ENCODE measurements around the gene NKX3-2.

DNA sequence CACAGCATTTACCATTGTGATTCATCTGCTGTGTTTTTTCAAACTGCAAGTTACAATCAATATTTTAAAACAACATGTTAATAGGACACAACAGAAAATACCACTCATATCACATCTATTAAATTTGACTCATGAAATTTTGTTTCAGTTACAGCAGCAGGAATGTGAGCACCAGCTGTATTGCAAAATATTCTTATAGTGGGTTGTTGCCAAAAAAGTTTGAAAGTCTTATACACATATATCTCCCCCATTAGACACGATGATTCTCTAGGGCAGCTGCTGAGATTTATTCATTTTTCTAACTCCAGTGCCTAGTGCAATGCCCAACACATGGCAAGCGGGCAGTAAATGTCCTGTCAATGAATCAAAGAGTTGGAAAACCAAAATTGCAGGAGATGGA lies 26.6 kb upstream of the NKX3-2 start:
- TF ChIP-seq, protein P1, sequence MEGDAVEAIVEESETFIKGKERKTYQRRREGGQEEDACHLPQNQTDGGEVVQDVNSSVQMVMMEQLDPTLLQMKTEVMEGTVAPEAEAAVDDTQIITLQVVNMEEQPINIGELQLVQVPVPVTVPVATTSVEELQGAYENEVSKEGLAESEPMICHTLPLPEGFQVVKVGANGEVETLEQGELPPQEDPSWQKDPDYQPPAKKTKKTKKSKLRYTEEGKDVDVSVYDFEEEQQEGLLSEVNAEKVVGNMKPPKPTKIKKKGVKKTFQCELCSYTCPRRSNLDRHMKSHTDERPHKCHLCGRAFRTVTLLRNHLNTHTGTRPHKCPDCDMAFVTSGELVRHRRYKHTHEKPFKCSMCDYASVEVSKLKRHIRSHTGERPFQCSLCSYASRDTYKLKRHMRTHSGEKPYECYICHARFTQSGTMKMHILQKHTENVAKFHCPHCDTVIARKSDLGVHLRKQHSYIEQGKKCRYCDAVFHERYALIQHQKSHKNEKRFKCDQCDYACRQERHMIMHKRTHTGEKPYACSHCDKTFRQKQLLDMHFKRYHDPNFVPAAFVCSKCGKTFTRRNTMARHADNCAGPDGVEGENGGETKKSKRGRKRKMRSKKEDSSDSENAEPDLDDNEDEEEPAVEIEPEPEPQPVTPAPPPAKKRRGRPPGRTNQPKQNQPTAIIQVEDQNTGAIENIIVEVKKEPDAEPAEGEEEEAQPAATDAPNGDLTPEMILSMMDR (IDR thresholded peaks at IDR 0.05 in 2 of 3, conservative IDR thresholded peaks at IDR 0.05 in 1 of 3; ENCODE audit: control insufficient read depth in 2 of 3, extremely low read depth in 1 of 3, insufficient read depth in 1 of 3, low read depth in 3 of 3, low read length in 3 of 3), result no peak
- TF ChIP-seq, protein P2, sequence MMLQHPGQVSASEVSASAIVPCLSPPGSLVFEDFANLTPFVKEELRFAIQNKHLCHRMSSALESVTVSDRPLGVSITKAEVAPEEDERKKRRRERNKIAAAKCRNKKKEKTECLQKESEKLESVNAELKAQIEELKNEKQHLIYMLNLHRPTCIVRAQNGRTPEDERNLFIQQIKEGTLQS (IDR thresholded peaks at IDR 0.05; ENCODE audit: borderline replicate concordance, extremely low read depth, low read depth, low read length), result no peak
